ENCODE measurements around the gene ACY1. TPM values are rescaled to one million over a fixed set of nuclear protein-coding genes. Genes with fewer than 3 reads are reported as not detected.
A peak's percentile ranks its signal among the peaks of the same experiment; 100 is the strongest.

The ACY1 gene
- total RNA-seq, 2 experiments from 2014 or later = 3.3 to 4.0 TPM

- intact Hi-C loops (cut with micrococcal nuclease; ENCODE audit: unreplicated experiment) = loop anchor here (2.0 to 5.0 kb wide), 3 partner anchors 113 to 201 kb away; partner anchors contain the start of gene DUSP7
- H3K4me2 ChIP-seq (ENCODE audit: low read length) = 0 out of 2 replicates have a peak overlapping the region, but pooled peaks have one; percentile 86
- no TSS peak for BruUV-seq (replicated peaks)
- ChIA-PET POLR2A (interaction anchor here (2.3 kb wide), 1 partner anchor 51 kb away, joined by 11 read pairs; the partner anchor contains the start of gene RPL29), CTCF (ENCODE audit: unreplicated experiment) (interaction anchor here (0.6 to 0.9 kb wide), 4 partner anchors 8 to 25 kb away, joined by 3 read pairs; no protein-coding TSS in a partner anchor)
- H4K20me1 ChIP-seq (ENCODE audit: insufficient read depth, low read length) = no peaks in the 10 kb centered on the region
- H3K9me2 ChIP-seq (ENCODE audit: insufficient read depth, low read length) = no peaks in the 10 kb centered on the region
- no peaks in the 10 kb centered on the region for H3K9me3 ChIP-seq (ENCODE audit: low read length)
- TF ChIP-seq, protein P1, sequence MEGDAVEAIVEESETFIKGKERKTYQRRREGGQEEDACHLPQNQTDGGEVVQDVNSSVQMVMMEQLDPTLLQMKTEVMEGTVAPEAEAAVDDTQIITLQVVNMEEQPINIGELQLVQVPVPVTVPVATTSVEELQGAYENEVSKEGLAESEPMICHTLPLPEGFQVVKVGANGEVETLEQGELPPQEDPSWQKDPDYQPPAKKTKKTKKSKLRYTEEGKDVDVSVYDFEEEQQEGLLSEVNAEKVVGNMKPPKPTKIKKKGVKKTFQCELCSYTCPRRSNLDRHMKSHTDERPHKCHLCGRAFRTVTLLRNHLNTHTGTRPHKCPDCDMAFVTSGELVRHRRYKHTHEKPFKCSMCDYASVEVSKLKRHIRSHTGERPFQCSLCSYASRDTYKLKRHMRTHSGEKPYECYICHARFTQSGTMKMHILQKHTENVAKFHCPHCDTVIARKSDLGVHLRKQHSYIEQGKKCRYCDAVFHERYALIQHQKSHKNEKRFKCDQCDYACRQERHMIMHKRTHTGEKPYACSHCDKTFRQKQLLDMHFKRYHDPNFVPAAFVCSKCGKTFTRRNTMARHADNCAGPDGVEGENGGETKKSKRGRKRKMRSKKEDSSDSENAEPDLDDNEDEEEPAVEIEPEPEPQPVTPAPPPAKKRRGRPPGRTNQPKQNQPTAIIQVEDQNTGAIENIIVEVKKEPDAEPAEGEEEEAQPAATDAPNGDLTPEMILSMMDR (conservative IDR thresholded peaks at IDR 0.05; ENCODE audit: low read length) = no peak
- TF ChIP-seq EZH2phosphoT487 (IDR thresholded peaks at IDR 0.05; ENCODE audit: borderline replicate concordance, low read depth, low read length) = no peak
- no peak overlapping the region for H3K4me3 ChIP-seq (ENCODE audit: low read depth, low read length, poor library complexity, severe bottlenecking)
- no peak overlapping the region for H2AFZ ChIP-seq (ENCODE audit: low read length)
- DNase-seq (ENCODE audit: low spot score) = no peak
- peaks cover 24% of the 10 kb centered on the region for H3K4me1 ChIP-seq (ENCODE audit: insufficient read depth, low read length, poor library complexity, severe bottlenecking)
- H3K36me3 ChIP-seq (ENCODE audit: insufficient read depth, low read length) = peaks cover 10% of the 10 kb centered on the region; the same call in 1 of the 2 replicates
- H3K79me2 ChIP-seq (ENCODE audit: insufficient read depth, low read depth, low read length) = peaks cover 23% of the 10 kb centered on the region
- H3K27ac ChIP-seq (ENCODE audit: low read depth, low read length, poor library complexity, severe bottlenecking) = no peak overlapping the region
These were observed 39.6 kb upstream of the ACY1 start for GRCh38 chr3:51943451-51944391.

DNA sequence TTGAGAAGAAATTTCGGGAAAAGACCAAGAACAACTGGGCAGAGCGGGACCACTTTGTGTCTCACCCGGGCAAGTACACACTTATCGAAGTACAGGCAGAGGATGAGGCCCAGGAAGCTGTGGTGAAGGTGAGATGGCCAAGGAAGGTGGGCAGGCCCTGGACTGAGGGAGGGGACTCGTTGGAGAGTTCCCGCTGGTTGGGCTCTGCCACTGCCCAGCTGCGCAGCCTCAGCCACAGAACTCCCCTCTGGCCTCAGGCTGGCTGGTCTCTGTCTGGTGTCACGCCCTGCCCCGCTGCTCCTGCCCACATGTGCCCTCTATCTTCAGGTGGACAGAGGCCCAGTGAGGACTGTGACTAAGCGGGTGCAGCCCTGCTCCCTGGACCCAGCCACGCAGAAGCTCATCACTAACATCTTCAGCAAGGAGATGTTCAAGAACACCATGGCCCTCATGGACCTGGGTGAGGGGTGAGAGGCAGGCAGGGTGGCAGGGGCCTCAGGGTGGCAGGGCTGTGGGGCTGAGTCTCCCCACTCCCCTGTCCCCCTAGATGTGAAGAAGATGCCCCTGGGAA is 38.8 kb upstream of the ACY1 start:
- TF ChIP-seq, protein P1 (conservative IDR thresholded peaks at IDR 0.05; ENCODE audit: low read length) = no peak
- TF ChIP-seq EZH2phosphoT487 (IDR thresholded peaks at IDR 0.05; ENCODE audit: borderline replicate concordance, low read depth, low read length) = no peak

More for the DNA sequence above, 38.8 kb upstream of the ACY1 start:
- POLR2A ChIA-PET = no interaction called here
- intact Hi-C loops (cut with micrococcal nuclease; ENCODE audit: unreplicated experiment) = loop anchor here (5.0 kb wide), 1 partner anchor 178 kb away; no protein-coding TSS in a partner anchor
- no peak for DNase-seq (ENCODE audit: low spot score)
- CTCF ChIA-PET (ENCODE audit: unreplicated experiment) = interaction anchor here (0.7 kb wide), 1 partner anchor 23 kb away, joined by 3 read pairs; no protein-coding TSS in a partner anchor
- Histone ChIP-seq H3K9me3 (ENCODE audit: low read length) (no peaks in the 10 kb centered on the region), H3K36me3 (ENCODE audit: insufficient read depth, low read length) (peaks cover 3% of the 10 kb centered on the region; the same call in 1 of the 2 replicates), H3K79me2 (ENCODE audit: insufficient read depth, low read depth, low read length) (peaks cover 21% of the 10 kb centered on the region), H4K20me1 (ENCODE audit: insufficient read depth, low read length) (no peaks in the 10 kb centered on the region), H3K9me2 (ENCODE audit: insufficient read depth, low read length) (no peaks in the 10 kb centered on the region), H3K4me2 (ENCODE audit: low read length) (no peak overlapping the region), H3K27ac (ENCODE audit: low read depth, low read length, poor library complexity, severe bottlenecking) (no peak overlapping the region), H3K4me3 (ENCODE audit: low read depth, low read length, poor library complexity, severe bottlenecking) (no peak overlapping the region), H2AFZ (ENCODE audit: low read length) (no peak overlapping the region), H3K4me1 (ENCODE audit: insufficient read depth, low read length, poor library complexity, severe bottlenecking) (peaks cover 24% of the 10 kb centered on the region)
- BruUV-seq (replicated peaks) = no TSS peak

All from OCI-LY7 (cell line).